SU-DHL-6 (cell line): ENCODE data around the gene BPIFB2.

ENCODE experiments used
- EZH2phosphoT487 ChIP-seq: fragments of 200-600 bp; sonication (generic), shearing (Covaris generic); conservative IDR thresholded peaks from 2 replicates; pipeline ENCODE4 v1.6.1; 2018; ENCODE audit warnings: mild to moderate bottlenecking, antibody characterized with exemption, low read length, moderate library complexity, mixed read lengths
- TF ChIP-seq, protein P1 (sequence below): fragments of 200-600 bp; sonication (generic); IDR thresholded peaks from one replicate; pipeline ENCODE4 v1.5.1; 2017; ENCODE audit warnings: antibody characterized with exemption, mild to moderate bottlenecking, low read length, moderate library complexity; ENCODE audit not compliant: insufficient read depth, poor library complexity, severe bottlenecking

GRCh38 chr20:33063271-33063670 is 55.8 kb downstream of the BPIFB2 start:
- TF ChIP-seq, protein P1, sequence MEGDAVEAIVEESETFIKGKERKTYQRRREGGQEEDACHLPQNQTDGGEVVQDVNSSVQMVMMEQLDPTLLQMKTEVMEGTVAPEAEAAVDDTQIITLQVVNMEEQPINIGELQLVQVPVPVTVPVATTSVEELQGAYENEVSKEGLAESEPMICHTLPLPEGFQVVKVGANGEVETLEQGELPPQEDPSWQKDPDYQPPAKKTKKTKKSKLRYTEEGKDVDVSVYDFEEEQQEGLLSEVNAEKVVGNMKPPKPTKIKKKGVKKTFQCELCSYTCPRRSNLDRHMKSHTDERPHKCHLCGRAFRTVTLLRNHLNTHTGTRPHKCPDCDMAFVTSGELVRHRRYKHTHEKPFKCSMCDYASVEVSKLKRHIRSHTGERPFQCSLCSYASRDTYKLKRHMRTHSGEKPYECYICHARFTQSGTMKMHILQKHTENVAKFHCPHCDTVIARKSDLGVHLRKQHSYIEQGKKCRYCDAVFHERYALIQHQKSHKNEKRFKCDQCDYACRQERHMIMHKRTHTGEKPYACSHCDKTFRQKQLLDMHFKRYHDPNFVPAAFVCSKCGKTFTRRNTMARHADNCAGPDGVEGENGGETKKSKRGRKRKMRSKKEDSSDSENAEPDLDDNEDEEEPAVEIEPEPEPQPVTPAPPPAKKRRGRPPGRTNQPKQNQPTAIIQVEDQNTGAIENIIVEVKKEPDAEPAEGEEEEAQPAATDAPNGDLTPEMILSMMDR, result no peak
- no peak for TF ChIP-seq EZH2phosphoT487
